Suprapubic skin (tissue), 3 donors: Measurements from ENCODE around the gene CASP10.

Experiments used
- EP300 ChIP-seq: sonication (generic); formaldehyde crosslinking; IDR thresholded peaks from one replicate; pipeline ENCODE4 v1.6.1; 2017; ENCODE audit warnings: antibody characterized with exemption
- POLR2A ChIP-seq, 2 donors: fragments of 450-650 bp; IDR thresholded peaks; one replicate each; pipeline ENCODE4 v1.6.1; 2017; ENCODE audit warnings: antibody characterized with exemption in 2 of 2, mild to moderate bottlenecking in 2 of 2, moderate library complexity in 2 of 2
- TF ChIP-seq, protein P1 (sequence below), 2 donors: fragments of 200-600 bp in 1 of 2; fragments of 450-650 bp in 1 of 2; sonication (generic) in 1 of 2; IDR thresholded peaks; one replicate each; pipeline ENCODE4 v1.5.1; 2016 to 2019; ENCODE audit warnings: antibody characterized with exemption in 2 of 2, mild to moderate bottlenecking in 1 of 2, moderate library complexity in 1 of 2

DNA sequence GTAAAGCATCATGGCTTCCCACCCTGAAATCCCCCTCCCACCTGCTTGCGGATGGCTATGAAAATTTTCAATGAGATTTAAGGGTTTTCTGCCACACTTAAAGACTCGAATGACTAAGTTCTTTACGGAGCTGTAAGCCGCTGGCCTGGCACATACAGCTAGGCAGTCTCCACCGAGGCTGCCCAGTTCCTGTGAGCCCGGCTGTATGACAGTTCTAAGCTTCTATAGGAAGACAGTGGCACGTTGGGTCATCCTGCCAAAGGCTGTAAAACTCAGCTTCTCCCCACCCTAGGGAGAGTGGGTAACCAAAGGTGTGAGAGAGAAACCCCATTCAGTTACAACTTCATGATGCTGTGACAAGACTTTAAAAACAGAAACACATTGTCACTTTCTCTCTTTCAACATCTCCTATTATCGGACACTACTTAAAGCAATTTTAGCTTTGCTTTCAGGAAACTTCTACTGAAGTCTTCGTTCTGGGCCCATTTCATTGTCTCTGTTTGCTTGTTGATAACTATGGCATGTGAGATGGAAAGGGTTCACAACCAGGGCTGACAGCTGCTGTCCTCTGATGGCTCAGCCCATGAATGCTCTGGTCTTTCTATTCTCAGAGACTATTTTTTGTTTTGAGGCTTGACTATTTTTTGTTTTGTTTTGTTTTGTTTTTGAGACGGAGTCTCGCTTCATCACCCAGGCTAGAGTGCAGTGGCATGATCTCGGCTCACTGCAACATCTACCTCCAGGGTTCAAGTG is 84.5 kb downstream of the CASP10 start:
- TF ChIP-seq POLR2A (IDR thresholded peaks at IDR 0.05) = no peak
- TF ChIP-seq, protein P1, sequence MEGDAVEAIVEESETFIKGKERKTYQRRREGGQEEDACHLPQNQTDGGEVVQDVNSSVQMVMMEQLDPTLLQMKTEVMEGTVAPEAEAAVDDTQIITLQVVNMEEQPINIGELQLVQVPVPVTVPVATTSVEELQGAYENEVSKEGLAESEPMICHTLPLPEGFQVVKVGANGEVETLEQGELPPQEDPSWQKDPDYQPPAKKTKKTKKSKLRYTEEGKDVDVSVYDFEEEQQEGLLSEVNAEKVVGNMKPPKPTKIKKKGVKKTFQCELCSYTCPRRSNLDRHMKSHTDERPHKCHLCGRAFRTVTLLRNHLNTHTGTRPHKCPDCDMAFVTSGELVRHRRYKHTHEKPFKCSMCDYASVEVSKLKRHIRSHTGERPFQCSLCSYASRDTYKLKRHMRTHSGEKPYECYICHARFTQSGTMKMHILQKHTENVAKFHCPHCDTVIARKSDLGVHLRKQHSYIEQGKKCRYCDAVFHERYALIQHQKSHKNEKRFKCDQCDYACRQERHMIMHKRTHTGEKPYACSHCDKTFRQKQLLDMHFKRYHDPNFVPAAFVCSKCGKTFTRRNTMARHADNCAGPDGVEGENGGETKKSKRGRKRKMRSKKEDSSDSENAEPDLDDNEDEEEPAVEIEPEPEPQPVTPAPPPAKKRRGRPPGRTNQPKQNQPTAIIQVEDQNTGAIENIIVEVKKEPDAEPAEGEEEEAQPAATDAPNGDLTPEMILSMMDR (IDR thresholded peaks at IDR 0.05) = no peak
- no peak for TF ChIP-seq EP300
